COLO668 (cell line): Measurements from ENCODE around the gene PGM2L1.
A peak's percentile ranks its signal among the peaks of the same experiment; 100 is the strongest.
"Not testable (repeated sequence)": the region's sequence is repeated elsewhere in the genome, so short reads cannot be mapped to it uniquely, and the experiment has no call there.

Experiments
- DNase-seq: peaks from one replicate; lab custom pipeline; 2025; ENCODE audit not compliant: unreplicated experiment; lab: John Stamatoyannopoulos, UW

PGM2L1 gene

DNA sequence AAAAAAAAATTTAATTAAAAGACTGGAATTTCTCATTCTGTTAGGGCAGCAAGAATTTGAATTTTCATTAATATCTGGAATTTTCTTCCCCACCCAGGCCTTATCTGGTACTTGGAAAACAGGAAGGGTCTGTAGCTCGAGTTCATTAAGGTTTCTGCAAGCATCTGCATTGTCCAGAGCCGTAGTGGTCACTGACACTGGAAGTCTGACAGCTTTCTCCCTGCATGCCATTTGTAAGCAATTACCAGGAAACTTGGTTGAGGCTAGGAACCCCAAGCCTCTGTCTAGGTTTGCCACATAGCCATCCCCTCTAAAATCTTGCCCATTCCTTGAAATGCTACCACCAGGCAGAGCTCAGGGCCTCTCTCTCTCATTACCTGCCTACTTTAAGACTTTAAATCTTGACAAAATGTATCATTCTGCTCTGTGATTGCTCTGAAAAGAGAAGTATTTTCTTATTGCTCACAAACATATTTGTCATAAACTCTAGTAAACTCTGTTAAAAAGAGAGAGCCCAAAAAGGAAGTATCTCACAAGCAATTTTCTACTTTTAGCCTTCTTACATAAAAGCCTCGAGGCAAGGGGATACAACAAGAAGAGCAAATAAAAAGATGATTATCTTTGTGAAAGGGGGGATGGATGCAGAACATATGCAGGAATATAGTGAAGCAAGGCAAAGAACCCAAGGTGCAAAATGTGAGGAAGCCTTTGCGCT, 5.5 kb upstream of the PGM2L1 start:
- no peak for DNase-seq

DNA sequence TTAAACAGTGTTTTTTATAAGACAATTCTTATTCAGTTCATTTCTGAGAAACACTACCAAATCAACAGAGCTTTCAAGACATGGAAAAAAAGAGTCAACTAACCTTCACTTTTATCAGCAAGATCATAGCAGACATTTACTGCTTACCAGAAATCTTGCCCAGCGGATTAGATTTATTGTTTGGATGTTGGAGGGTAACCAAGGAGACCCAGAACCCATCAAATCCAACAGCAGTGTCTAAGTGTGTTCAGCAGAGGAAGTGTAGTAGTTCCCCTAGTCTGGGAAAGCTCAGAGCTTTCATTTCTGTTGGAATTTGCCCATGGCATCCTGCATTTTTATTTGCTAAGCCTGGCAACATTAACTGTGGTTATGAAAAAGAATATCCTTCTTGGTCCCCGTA, 2.4 kb upstream of the PGM2L1 start:
- DNase-seq = no peak

DNA sequence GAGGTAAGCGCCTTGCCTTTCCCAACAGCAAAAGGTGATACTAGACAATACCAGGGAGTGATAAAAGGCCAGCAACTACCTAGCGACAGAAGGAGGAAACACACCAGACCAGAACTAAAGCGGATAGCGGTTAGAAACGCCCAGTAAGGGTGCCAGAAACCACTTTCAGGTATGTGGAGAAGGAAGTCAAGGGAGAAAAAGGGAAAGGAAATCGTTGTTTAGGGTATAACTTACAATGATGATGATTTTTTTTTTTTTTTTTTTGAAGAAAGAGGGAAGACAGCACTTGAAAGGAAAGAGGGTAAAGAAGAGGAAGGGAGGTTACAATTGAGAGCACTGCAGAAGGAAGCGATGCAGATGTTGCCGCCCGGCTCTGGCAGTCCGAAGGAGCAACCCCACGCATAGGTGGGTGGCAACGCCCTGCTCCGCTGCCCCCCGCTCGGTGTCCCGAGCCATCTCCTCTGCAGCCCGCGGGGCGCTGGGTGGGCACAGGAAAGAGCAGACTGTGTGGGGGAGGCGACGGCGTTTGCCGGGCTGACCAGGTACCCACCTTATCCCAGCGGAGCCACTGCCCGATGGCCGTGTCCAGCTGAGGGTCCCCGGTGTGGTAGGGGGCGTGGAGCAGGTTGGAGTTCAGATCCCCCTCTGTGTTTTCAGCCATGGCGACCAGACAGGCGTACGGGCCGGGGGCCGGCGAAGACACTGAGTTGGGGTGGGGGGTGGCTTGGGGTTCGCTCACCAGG, 561 bp downstream of the PGM2L1 start:
- DNase-seq = peak; percentile 15

DNA sequence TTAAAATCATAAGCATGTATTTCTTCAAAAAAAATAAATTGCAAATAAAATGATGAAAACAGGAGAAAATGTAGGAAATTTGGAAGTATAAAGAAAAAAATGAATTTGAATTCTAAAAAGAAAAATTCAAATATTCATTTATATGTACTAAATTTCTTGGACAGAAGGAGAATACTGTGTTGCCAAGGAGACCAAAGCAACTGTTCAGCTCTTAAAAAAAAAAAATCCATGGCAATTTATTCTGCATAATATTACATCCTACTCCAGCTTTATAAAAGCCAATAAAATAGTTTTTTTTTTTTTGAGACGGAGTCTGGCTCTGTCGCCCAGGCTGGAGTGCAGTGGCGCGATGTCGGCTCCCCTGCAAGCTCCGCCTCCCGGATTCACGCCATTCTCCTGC, 6.0 kb downstream of the PGM2L1 start:
- no peak for DNase-seq

DNA sequence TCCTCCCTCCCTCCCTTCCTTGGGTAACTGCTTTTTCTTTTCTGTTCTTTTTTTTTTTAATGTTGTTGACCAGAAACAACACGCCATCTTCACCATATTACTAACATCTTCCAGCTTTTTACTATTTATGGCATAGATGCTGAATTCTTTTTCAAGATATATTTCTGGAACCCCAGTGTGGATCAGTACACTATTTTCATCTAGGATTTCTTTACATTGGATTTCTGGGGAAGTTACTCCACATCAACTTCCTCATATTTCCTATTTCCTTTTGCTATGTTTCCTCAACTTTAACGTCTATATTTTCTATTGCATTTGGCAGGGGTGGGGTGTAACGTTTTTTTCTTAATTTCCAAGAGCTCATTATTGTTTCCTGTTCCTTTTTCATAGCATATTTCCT, 7.0 kb downstream of the PGM2L1 start:
- DNase-seq = no peak

DNA sequence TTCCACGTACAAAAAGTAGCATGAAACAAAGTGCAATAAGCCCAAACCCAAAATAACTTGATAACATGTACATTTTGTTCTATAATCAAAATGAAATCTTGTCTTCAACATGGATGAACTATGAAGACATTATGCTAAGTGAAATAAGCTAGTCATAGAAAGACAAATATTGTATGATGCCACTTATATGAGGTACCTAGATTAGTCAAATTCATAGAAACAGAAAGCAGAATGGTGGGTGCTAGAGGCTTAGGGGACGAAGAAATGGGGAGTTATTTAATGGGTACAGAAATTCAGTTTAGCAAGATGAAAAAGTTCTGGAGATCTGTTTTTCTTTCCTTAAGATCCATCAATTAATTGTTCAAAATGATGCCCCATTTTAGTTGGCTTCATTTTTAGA, 7.5 kb downstream of the PGM2L1 start:
- no peak for DNase-seq

DNA sequence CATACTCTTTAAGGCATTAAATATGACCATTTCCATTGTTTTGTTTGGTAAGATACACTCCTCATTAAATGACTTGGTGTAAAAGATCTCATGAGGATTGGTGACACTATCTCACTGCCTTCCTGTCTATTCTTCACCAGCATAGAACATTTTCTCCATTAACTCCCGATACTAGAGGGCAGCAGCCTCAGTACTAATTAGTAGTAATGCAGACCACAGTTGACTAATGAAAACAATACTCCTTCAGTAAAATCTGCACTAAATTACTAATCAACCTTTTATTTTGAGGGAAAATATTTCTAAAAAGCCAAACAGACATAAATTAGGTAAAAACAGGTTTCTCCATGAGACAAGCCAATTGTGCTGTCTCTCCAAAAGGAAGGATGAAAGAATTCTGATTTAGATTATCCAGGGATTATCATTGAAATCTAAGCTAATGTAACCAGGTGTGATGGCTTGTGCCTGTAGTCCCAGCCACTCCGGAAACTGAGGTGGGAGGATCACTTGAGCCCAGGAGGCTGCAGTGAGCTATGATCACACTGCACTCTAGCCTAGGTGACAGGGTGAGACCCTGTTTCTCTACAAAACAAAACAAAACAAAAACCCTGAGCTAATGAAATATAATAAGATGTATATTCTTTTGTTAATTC, 9.4 kb downstream of the PGM2L1 start:
- DNase-seq = no peak

DNA sequence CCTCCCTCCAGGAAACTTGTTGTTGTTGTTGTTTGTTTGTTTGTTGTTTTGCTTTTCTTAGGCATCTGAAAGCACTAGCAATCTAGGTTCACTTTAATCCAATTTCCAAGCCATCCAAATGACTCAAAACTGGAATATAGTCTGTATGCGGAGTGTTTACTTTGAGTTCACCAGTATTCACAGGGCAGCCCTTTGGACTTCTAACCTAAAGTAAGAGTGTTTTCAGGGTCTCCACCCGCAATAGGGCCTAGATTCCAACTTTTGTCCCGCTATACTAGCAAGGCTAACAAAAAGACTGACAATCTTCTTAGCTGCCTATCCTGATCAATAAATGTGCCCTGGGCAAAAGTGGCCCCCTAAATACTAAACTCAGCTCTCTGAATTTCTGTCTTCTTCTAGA, 13.6 kb downstream of the PGM2L1 start:
- DNase-seq = no peak

DNA sequence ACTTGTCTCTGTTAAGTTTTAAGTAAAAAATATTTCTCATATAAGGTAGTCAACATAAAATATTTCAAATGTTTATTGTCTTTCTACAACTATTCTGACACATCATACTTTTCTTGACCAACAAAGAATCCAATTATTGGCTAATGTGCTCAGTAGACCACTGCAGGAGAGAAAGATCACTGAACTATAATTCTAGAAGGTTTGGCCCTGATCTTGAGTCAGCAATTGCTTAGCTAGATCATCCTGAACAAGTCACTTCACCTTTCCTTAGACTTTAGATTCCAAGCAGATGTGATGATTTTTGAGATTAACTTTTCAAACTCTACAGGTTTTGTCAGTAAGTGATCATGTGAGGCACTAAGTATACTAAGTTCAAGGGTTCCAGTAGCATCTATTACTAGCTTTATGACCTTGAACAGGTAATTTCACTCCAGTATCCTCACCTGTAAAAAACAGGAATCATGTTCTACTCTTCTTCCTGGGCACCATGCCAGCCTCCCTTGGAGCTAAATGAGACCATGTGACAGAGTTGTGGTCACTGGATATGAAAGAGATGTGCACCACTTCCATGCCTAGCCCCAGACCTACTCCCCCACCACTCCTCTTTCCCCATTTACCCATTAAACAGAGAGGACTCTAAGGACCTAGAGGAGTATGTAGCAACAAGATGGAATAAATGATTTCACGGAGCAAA, 17.3 kb downstream of the PGM2L1 start:
- peak; percentile 90 for DNase-seq

DNA sequence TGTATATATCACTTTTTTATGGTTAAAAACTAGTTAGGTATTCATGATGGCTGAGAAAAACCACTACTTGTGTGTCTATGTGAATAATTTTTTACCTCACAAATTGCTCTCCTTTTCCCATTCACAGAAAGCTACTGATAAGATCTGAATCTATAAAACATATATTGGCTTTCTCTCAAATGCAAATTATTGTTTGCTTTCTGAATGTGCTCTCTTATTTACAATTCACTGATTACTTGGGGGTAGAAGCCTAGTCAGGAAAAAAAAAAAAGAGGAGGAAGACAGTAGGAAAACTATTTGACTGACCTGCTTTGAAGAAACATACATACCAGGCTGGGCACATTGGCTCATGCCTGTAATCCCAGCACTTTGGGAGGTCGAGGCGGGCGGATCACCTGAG, 20.5 kb downstream of the PGM2L1 start:
- DNase-seq = no peak

DNA sequence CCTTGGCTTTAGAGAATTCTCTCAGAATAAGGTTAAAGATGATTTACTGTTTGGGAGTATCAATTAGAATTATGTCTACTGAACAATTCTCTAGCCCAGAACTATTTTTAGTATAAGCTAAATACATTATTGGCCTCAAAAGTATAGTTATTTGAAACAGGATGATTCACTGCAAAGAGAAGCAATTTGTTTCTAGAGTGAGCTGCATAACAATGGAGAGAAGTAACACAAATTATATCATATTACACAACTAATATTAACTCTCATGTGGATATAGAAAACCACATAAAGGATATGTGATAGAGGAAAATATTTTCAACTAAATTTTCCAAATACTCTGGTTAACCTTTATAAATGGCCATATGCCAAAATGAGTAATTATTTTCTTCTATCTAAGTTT, 24.9 kb downstream of the PGM2L1 start:
- DNase-seq = no peak

DNA sequence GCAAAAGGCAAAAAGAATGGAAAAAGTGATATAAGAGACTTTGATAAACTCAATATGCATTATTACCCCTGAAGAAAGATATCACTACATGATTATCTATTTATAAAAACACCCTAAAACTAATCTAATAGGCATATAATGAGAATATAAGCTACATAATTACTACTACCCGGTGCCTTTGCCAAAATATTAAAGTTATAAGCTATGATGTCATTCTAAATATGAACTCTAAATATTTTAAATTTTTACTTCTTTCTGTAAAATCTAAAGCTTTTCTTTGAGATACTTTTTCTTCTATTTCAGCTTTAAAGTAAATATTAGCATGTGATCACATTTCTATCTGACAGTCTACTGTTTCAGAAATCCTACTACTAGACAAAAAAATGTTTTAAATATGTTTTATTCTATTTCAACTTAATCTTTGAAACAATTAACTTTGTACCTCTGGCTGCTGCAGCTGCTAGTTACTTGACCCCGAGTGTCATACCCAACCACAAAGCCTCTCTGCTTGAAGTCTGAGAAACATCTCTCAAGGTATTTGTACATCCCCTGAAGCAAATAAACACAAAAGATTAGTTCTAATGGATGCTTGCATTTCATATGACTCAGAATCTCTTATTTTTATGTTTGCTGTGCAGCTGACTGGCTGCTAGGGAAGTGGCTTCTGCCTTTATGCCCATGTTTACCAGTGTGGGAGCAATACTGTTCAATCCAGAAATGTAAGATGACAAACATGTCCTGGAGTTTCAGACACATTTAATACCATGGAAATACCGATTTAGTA, 26.8 kb downstream of the PGM2L1 start:
- DNase-seq = peak; percentile 21

DNA sequence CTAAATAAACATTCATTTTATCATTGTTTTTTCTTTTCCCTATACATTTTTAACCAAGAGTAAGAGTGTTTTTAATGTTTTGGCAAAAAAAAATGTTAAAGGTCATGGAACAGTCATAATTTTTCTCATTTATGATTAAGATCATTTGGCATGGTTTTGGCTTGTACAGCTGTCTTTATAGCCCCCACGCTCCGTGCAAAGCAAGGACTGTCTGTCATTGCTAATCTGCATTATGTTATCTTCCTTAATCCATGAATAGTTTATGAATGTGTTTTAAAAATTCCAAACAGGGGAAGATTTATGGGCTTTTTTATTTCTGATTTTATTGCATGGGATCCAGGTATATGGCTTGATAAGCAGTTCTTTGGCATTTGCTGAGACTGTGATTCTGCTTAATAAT, 28.1 kb downstream of the PGM2L1 start:
- DNase-seq = no peak

DNA sequence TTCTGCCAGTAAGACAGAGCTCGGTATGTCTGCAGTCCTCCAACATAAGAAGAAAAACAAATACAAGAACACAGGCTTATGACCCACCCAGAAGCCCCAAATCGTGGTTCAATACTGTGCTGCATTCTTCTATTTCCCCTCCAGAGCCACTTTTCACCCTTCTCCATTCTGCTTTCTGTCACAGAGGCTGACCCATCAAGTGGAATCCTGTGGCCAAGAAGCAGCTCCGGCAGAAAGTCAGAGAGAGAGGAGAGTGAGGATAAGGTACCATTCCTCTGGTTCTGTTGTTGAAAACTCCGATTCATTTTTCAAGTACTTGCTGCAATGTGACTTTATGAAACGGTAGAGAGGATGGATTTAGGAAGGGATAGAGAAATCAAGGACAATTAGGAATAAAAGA, 30.4 kb downstream of the PGM2L1 start:
- DNase-seq = no peak

DNA sequence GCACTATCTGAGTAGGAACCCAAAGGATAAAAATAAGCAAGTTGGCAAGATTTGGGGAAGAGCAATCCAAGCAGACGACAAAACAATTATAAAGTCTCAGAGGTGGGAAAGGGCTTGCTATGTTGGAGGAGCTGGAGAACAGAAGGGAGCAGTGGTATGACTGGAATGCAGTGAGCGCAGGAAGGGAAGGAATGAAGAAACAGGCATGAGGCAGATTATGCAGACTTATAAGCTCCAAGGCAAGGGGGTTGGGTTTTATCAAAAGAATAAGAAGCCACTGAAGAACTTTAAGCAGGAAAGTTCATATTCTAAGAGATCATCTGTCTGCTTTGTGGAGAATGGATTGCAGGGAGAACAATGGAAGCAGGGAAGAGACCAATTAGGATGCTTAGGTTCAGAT, 31.7 kb downstream of the PGM2L1 start:
- no peak for DNase-seq

DNA sequence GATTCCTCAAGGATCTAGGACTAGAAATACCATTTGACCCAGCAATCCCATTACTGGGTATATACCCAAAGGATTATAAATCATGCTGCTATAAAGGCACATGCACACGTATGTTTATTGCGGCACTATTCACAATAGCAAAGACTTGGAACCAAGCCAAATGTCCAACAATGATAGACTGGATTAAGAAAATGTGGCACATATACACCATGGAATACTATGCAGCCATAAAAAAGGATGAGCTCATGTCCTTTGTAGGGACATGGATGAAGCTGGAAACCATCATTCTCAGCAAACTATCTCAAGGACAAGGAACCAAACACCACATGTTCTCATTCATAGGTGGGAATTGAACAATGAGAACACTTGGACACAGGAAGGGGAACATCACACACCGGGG, 32.4 kb downstream of the PGM2L1 start:
- DNase-seq = not testable (repeated sequence)

DNA sequence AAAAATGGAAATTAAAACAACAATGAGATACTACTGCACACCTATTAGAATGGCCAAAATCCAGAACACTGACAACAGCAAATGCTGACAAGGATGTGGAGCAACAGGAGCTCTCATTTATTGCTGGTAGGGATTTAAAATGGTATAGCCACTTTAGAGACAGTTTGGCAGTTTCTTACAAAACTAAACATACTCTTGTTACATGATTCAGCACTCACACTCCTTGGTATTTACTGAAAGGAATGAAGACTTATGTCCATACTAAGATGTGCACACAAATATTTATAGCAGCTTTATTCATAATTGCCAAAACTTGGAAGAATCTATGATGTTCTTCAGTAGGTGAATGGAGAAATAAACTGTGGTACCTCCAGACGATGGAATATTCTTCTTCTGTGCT, 40.8 kb downstream of the PGM2L1 start:
- DNase-seq = no peak

DNA sequence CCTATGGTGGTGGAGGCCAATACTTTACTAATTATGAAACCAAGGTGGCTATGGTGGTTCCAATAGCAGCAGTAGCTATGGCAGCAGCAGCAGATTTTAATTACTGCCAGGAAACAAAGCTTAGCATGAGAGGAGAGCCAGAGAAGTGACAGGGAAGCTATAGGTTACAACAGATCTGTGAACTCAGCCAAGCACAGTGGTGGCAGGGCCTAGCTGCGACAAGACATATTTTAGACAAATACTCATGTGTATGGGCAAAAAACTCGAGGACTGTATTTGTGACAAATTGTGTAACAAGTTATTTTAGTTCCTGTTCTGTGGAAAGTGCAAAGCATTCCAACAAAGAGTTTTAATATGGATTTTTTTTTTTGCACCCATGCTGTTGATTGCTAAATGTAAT, 42.6 kb downstream of the PGM2L1 start:
- no peak for DNase-seq

DNA sequence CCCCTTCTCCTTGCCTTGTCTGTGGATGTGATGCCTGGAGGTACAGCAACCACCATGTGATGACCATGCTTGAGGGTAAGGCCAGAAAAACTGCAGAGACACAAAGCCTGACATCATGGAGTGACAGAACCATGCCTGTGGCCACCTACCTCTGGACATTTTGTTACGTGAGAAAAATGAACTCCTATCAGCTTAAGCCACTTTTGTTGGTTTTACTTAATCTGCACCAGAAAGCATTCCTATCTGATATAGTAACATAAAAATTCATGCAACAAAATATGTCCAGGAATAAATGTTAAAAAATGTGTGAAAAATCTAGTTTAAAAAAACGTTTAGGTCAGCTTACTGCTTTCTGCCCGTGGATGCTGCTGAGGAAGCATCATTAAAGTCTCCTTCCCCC, 44.2 kb downstream of the PGM2L1 start:
- DNase-seq = no peak

DNA sequence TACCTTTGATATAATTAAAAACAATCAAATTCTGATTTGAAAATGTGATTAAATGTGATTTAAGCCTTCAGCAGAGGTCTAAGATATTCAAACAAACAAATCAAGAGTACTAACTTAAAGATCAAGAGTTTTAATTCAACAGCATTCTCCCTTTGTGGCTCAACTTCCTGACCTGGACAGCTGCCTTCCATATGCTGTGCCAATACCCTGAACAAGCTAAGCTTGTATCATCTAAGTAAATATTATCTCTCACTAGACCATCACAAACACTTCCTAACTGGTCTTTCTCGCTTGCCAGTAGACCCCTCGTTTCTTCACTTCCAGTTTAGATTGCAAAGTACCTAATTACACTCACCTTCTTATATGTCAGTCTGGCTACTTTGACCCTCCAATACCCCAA, 50.9 kb downstream of the PGM2L1 start:
- no peak for DNase-seq

DNA sequence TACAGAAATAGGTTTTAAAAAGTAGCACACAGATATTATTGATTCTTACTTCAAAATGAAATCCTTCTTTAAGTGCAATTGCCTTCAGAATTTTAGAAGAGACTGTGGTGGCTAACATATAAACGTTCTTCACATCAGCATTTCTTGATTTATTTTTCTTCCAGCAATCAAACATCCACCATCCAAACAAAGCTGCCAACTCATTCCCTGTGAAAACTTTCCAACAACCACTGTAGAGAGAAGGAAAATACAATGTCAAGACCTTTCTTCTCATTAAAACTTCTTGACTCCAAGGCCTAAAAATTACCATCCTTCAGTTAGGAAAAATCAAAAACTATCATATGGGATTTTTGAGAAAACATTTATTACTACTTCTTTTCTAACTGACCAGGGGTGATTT, 52.8 kb downstream of the PGM2L1 start:
- DNase-seq = no peak
